Mucosa of descending colon (tissue), 3 donors: Measurements from ENCODE around the gene OR2Z1. TPM values are rescaled to one million over a fixed set of nuclear protein-coding genes. Genes with fewer than 3 reads are reported as not detected.

Experiments
- ATAC-seq: fragments of 200-7000 bp; cut with Tn5 transposase; one replicate; pipeline ENCODE4 v1.9.1; 2020; ENCODE audit warnings: mild to moderate bottlenecking, moderate library complexity
- DNase-seq, 3 donors: peaks; one replicate each; pipeline ENCODE4 v3.0.0-alpha.2; 2020
- H3K36me3 ChIP-seq: fragments of 200-600 bp; one replicate; pipeline ENCODE4 v1.8.0; 2021; ENCODE audit warnings: low read depth, mild to moderate bottlenecking
- H3K4me1 ChIP-seq: fragments of 200-600 bp; one replicate; pipeline ENCODE4 v1.8.0; 2021; ENCODE audit warnings: low read depth, mild to moderate bottlenecking
- H3K4me3 ChIP-seq: fragments of 200-600 bp; one replicate; pipeline ENCODE4 v1.8.0; 2021; ENCODE audit warnings: mild to moderate bottlenecking
- H3K9me3 ChIP-seq: fragments of 200-600 bp; one replicate; pipeline ENCODE4 v1.8.0; 2021; ENCODE audit warnings: mild to moderate bottlenecking
- intact Hi-C, 2 donors: fragments of 100-400 bp; cut with DNase I in 1 of 2; cut with micrococcal nuclease in 1 of 2; formaldehyde crosslinking; loops; one replicate each; pipeline versions ENCODE4 v1.11.0 to v1.11.1; 2022; cut with DNase I, micrococcal nuclease
- total RNA-seq, 3 donors: library from RNA; stranded (reverse); fragmentation: NEBNext Ultra II Directional in 2 of 3; extraction: Animal tissue kit (Norgen Biotek cat#: 25700) in 2 of 3; gene quantifications; one replicate each; pipeline versions ENCODE4 v1.2.1 to v1.2.4, GENCODE V29; 2021 to 2023
- TF ChIP-seq, protein P1 (sequence below): fragments of 200-600 bp; IDR thresholded peaks from one replicate; pipeline ENCODE4 v1.8.0; 2022; ENCODE audit warnings: antibody characterized with exemption, mild to moderate bottlenecking
- donor health status: DM: no; HTN: no; CAD: no; lungs with moderate emphysema.
- donor health status: DM: no; HTN: no; CAD: no.
- donor health status: DM: no; HTN: yes; CAD: no.

The OR2Z1 gene
- total RNA-seq, 3 donors from 2014 or later = not detected

DNA sequence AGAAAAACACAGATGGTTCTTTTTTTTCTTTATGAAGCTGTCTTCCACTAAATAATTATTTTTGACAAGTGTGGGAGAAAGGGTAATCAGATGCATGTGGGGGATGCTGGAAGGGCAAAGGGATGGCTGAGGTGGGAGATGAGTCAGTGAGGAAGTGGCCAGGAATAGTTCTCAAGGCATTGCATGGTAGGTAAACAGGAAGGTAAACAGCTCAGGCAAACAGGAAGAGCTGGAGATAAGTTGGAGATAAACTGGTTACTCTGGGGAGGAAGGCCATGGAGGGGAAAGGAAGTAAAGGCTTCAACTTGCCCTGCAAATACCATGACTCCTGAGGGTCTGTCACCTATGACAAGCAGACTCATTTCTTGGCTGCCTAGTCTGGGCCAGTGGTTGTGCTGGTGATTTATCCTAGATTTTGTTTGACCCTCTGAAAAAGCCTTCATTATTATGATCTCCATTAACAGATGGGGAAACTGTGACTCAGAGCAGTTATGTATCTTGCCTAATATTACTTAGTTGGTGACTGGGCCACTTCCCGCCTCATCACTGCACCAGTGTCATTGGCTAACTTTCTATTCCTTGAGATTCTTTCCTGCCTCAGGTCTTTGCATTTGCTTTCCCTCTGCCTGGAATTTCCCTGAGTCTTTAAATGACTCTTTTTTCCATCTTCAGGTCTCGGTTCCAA lies 39.9 kb upstream of the OR2Z1 start:
- H3K4me3 ChIP-seq = no peak overlapping the region
- intact Hi-C loops = no loop called here
- DNase-seq (no peak), ATAC-seq (no peak)
- no peaks in the 10 kb centered on the region for H3K9me3 ChIP-seq
- H3K36me3 ChIP-seq = no peaks in the 10 kb centered on the region
- TF ChIP-seq, protein P1, sequence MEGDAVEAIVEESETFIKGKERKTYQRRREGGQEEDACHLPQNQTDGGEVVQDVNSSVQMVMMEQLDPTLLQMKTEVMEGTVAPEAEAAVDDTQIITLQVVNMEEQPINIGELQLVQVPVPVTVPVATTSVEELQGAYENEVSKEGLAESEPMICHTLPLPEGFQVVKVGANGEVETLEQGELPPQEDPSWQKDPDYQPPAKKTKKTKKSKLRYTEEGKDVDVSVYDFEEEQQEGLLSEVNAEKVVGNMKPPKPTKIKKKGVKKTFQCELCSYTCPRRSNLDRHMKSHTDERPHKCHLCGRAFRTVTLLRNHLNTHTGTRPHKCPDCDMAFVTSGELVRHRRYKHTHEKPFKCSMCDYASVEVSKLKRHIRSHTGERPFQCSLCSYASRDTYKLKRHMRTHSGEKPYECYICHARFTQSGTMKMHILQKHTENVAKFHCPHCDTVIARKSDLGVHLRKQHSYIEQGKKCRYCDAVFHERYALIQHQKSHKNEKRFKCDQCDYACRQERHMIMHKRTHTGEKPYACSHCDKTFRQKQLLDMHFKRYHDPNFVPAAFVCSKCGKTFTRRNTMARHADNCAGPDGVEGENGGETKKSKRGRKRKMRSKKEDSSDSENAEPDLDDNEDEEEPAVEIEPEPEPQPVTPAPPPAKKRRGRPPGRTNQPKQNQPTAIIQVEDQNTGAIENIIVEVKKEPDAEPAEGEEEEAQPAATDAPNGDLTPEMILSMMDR = no peak
- no peaks in the 10 kb centered on the region for H3K4me1 ChIP-seq

DNA sequence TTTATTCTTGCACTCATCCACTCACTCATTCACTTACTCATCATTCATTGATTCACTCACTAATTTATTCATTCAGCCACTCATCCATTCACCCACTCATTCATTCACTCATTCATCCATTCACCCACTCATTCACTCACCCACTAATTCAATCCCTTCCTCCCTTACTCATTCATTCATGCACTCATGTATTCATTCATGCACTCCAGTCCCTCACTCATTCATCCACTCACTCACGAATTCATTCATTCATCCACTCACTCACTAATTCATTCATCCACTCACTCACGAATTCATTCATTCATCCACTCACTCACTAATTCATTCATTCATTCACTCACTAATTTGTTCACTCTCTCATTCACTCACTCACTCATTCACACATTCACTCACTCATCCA lies 39.0 kb upstream of the OR2Z1 start:
- DNase-seq (no peak), ATAC-seq (no peak)
- H3K36me3 ChIP-seq = no peaks in the 10 kb centered on the region
- no peak overlapping the region for H3K4me3 ChIP-seq
- TF ChIP-seq, protein P1 = no peak
- intact Hi-C loops = no loop called here
- H3K9me3 ChIP-seq = no peaks in the 10 kb centered on the region
- H3K4me1 ChIP-seq = no peaks in the 10 kb centered on the region

DNA sequence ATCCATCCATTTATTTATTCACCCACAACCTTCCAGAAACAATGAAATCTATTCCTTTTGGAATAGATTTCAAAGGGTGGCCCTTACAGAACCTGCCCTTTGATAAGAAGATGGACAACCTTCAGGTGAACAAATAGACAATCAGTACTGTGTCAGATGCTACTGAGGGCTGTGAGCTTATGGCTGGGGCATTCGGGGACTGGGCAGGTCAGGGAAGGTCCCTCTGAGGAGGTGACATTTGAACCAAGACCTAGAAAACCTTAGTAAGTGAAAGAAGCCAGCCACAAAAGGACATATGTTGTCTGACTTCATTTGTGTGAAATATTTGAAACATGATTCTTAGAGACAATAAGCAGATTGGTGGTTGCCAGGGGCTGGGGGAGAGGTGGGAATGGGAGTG lies 38.5 kb upstream of the OR2Z1 start:
- DNase-seq = no peak
- intact Hi-C loops = no loop called here
- Histone ChIP-seq H3K9me3 (no peaks in the 10 kb centered on the region), H3K36me3 (no peaks in the 10 kb centered on the region), H3K4me1 (no peaks in the 10 kb centered on the region), H3K4me3 (no peak overlapping the region)
- no peak for ATAC-seq
- TF ChIP-seq, protein P1 = no peak

DNA sequence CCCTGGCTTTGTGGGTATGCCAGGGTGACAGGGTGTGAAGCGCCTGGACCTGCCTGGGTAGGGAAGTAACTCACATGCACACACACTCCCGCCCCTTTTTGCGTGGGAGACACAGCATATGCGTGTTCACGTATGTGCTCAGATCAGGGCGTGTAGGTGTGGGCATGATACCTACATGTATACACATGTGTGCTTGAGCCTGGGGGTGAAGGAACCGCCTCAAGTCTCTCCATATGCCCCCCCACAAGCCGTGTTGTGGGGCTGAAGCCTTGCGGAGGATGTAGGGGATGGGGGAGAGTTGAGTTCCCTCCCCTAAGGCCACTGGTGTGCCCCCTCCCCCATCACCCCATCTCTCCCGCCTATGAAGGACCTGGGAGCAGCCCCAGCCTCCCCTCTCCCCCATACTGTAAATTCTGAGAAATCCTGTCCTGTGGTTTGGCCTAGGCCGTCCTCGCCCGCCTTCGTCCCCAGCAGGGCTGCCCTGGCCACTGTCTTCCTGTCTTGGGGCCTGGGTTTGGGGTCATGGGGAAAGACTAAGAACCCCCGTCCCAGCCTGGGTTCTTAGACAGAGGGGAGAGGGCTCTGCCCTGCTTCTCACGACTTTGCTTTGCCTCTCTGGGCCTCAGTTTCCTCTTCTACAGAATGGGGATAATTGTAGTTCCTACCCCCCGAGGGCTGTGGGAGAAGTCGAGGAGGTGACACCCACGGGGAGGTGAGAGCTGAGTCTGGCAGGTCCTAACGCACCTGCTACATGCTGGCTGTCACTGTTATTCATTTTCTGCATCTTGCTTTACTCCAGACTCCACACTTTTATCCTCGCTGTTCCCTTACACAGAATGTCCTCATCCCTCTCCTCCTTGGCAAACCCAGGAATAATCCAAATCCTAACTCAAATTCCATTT lies 37.2 kb upstream of the OR2Z1 start:
- Histone ChIP-seq H3K36me3 (no peaks in the 10 kb centered on the region), H3K4me1 (no peaks in the 10 kb centered on the region), H3K9me3 (no peaks in the 10 kb centered on the region), H3K4me3 (no peak overlapping the region)
- ATAC-seq = no peak
- no peak for DNase-seq
- TF ChIP-seq, protein P1 = no peak
- intact Hi-C loops = no loop called here

DNA sequence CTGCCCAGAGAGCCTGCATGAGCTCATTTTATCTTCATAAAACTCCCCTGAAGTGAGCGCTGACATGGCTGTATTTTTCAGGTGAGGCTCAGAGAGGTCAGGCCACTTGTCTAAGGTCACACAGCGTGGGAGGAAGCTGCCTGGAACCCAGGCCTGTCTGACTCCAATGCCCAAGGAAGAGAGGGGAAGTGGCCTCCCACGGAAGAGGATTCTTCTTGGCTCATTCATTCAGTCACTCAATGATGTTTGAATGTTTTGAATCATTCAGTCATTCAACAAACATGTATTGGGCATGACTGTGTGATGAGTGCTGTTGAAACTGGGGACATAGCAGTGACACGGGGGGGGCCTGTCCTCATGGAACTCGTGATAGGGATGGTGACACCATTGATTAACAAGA lies 34.9 kb upstream of the OR2Z1 start:
- Histone ChIP-seq H3K9me3 (no peaks in the 10 kb centered on the region), H3K36me3 (no peaks in the 10 kb centered on the region), H3K4me3 (no peak overlapping the region), H3K4me1 (no peaks in the 10 kb centered on the region)
- DNase-seq = no peak
- no peak for ATAC-seq
- intact Hi-C loops = no loop called here
- TF ChIP-seq, protein P1 = no peak
